H1 (cell line): ENCODE data around the gene SLC31A2.

ENCODE experiments used
- ATF2 ChIP-seq: IDR thresholded peaks from 2 replicates; pipeline ENCODE4 v1.6.1; 2012; ENCODE audit warnings: low read length, inconsistent platforms
- BRCA1 ChIP-seq: IDR thresholded peaks from 2 replicates; pipeline ENCODE4 v1.6.1; 2012; ENCODE audit warnings: low read depth, low read length, improper control_type of control experiment
- CEBPB ChIP-seq: IDR thresholded peaks from 2 replicates; pipeline ENCODE4 v1.6.1; 2012; ENCODE audit warnings: low read depth, low read length
- EP300 ChIP-seq, 2 experiments: IDR thresholded peaks; 1 replicate in 1 of 2; 2 replicates in 1 of 2; pipeline ENCODE4 v1.6.1; 2011 to 2012; ENCODE audit warnings: low read depth in 2 of 2, low read length in 2 of 2, mild to moderate bottlenecking in 2 of 2, borderline replicate concordance in 1 of 2, inconsistent platforms in 1 of 2, moderate library complexity in 1 of 2
- EZH2 ChIP-seq: fragments of 200-600 bp; sonication (generic); IDR thresholded peaks from 2 replicates; pipeline ENCODE4 v1.7.1; 2012; ENCODE audit warnings: low read depth, mild to moderate bottlenecking, moderate library complexity, low read length, inconsistent platforms; ENCODE audit not compliant: severe bottlenecking
- GTF2F1 ChIP-seq: IDR thresholded peaks from 2 replicates; pipeline ENCODE4 v1.6.1; 2012; ENCODE audit warnings: low read depth, low read length, improper control_type of control experiment, borderline replicate concordance
- POLR2A ChIP-seq, 2 experiments: IDR thresholded peaks; 1 replicate in 1 of 2; 2 replicates in 1 of 2; pipeline ENCODE4 v1.6.1; 2011; ENCODE audit warnings: low read depth in 2 of 2, low read length in 2 of 2, mild to moderate bottlenecking in 2 of 2; ENCODE audit errors: control extremely low read depth in 1 of 2
- RAD21 ChIP-seq, 2 experiments: IDR thresholded peaks in 1 of 2; conservative IDR thresholded peaks in 1 of 2; 2 replicates each; pipeline ENCODE4 v1.6.1; 2011; ENCODE audit warnings: low read depth in 2 of 2, low read length in 2 of 2, improper control_type of control experiment in 1 of 2, inconsistent platforms in 1 of 2, mild to moderate bottlenecking in 1 of 2, moderate library complexity in 1 of 2
- TAF1 ChIP-seq: IDR thresholded peaks from 2 replicates; pipeline ENCODE4 v1.6.1; 2011; ENCODE audit warnings: mild to moderate bottlenecking, low read depth, low read length
- TBP ChIP-seq: IDR thresholded peaks from 2 replicates; pipeline ENCODE4 v1.6.1; 2011; ENCODE audit warnings: low read depth, low read length, improper control_type of control experiment
- TF ChIP-seq, protein P1 (sequence below), 3 experiments: IDR thresholded peaks; 1 replicate in 2 of 3; 2 replicates in 1 of 3; pipeline versions ENCODE4 v1.5.1 to v1.6.1; 2011; ENCODE audit warnings: low read length in 3 of 3, mild to moderate bottlenecking in 3 of 3, inconsistent platforms in 2 of 3, low read depth in 1 of 3, moderate library complexity in 1 of 3; ENCODE audit not compliant: insufficient read depth in 1 of 3; ENCODE audit errors: control extremely low read depth in 1 of 3
- TF ChIP-seq, protein P2 (sequence below): IDR thresholded peaks from 2 replicates; pipeline ENCODE4 v1.6.1; 2011; ENCODE audit warnings: low read depth, mild to moderate bottlenecking, low read length; ENCODE audit not compliant: insufficient read depth

DNA sequence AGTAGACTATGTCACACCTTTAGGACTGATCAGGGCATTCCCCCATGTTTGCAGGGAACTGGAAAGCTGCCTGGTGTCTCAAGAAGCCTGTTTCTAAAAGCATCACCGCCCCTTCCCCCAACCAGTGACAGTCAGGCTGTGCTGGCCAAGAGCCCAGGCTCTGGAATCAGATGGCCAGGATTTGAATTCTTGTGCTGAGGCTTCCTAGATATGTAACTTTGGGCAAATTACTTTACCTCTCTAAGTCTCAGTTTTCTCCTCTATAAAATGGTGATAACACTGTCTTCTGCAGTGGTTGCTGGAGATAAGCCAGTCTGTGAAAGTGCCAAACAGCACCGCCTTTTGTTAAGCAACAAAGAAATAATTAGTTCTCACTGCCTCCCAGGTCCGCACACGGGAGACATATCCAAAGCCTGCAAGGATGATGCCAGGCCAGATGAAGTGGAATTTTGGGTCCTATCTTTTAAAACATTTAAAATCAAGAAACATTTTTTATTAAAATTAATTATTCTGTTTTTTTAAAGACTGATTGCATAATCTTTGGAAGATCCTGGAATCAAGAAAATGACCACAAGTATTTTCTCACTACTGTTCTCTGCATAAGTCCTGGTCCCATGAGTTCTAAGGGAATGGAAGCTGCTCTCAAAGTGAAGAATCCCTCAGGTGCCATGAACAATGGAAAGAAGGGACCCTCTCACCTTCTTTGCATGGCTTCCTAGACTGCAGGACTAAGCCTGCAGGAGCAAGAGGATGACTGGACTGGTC lies 13.9 kb downstream of the SLC31A2 start:
- TF ChIP-seq EZH2 (no peak), ATF2 (no peak), TBP (no peak), EP300 (IDR thresholded peaks at IDR 0.05; ENCODE audit: borderline replicate concordance in 1 of 2, low read depth in 2 of 2, low read length in 2 of 2) (no peak), POLR2A (IDR thresholded peaks at IDR 0.05; ENCODE audit: control extremely low read depth in 1 of 2, low read depth in 2 of 2, low read length in 2 of 2) (no peak), RAD21 (IDR thresholded peaks at IDR 0.05 in 1 of 2, conservative IDR thresholded peaks at IDR 0.05 in 1 of 2; ENCODE audit: low read depth in 2 of 2, low read length in 2 of 2) (no peak), BRCA1 (no peak), GTF2F1 (no peak), TAF1 (no peak), CEBPB (no peak)
- TF ChIP-seq, protein P1, sequence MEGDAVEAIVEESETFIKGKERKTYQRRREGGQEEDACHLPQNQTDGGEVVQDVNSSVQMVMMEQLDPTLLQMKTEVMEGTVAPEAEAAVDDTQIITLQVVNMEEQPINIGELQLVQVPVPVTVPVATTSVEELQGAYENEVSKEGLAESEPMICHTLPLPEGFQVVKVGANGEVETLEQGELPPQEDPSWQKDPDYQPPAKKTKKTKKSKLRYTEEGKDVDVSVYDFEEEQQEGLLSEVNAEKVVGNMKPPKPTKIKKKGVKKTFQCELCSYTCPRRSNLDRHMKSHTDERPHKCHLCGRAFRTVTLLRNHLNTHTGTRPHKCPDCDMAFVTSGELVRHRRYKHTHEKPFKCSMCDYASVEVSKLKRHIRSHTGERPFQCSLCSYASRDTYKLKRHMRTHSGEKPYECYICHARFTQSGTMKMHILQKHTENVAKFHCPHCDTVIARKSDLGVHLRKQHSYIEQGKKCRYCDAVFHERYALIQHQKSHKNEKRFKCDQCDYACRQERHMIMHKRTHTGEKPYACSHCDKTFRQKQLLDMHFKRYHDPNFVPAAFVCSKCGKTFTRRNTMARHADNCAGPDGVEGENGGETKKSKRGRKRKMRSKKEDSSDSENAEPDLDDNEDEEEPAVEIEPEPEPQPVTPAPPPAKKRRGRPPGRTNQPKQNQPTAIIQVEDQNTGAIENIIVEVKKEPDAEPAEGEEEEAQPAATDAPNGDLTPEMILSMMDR (IDR thresholded peaks at IDR 0.05; ENCODE audit: control extremely low read depth in 1 of 3, insufficient read depth in 1 of 3, low read depth in 1 of 3, low read length in 3 of 3), result no peak
- TF ChIP-seq, protein P2, sequence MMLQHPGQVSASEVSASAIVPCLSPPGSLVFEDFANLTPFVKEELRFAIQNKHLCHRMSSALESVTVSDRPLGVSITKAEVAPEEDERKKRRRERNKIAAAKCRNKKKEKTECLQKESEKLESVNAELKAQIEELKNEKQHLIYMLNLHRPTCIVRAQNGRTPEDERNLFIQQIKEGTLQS, result no peak
